GM19238 (cell line): ENCODE results near the gene KLHL4.
"Not testable (repeated sequence)": the region's sequence is repeated elsewhere in the genome, so short reads cannot be mapped to it uniquely, and the experiment has no call there.

ENCODE experiments used
- DNase-seq: peaks from one replicate; pipeline ENCODE4 v3.0.0; 2011; ENCODE audit warnings: low spot score; ENCODE audit not compliant: insufficient read length

Gene KLHL4, protein sequence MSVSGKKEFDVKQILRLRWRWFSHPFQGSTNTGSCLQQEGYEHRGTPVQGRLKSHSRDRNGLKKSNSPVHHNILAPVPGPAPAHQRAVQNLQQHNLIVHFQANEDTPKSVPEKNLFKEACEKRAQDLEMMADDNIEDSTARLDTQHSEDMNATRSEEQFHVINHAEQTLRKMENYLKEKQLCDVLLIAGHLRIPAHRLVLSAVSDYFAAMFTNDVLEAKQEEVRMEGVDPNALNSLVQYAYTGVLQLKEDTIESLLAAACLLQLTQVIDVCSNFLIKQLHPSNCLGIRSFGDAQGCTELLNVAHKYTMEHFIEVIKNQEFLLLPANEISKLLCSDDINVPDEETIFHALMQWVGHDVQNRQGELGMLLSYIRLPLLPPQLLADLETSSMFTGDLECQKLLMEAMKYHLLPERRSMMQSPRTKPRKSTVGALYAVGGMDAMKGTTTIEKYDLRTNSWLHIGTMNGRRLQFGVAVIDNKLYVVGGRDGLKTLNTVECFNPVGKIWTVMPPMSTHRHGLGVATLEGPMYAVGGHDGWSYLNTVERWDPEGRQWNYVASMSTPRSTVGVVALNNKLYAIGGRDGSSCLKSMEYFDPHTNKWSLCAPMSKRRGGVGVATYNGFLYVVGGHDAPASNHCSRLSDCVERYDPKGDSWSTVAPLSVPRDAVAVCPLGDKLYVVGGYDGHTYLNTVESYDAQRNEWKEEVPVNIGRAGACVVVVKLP

DNA sequence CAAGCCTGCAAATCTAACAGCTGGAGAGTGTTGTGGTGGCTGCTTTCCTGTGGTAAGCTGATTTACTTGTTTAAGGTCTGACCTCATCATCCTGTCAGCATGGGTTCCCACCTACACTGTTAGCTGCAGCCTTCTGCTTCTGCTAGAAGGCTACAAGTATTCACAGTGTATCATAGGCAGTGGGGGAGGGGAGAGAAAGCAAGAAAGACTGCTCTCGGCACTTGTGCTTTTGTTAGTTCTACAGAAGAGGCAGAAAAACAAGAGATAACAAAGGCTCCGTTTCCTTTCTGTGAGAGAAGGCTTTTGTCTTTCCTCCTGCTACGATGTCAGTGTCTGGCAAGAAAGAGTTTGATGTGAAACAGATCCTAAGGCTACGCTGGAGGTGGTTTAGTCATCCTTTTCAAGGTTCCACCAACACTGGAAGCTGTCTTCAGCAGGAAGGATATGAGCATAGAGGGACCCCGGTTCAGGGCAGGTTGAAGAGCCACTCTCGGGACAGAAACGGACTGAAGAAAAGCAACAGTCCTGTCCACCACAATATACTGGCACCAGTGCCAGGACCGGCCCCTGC lies at the start of gene KLHL4:
Gene KLHL4 (plus strand): TSS at position 232 of the 571 bp plus-strand sequence. CDS start 92 bp downstream, at position 324.
- DNase-seq, result no peak

DNA sequence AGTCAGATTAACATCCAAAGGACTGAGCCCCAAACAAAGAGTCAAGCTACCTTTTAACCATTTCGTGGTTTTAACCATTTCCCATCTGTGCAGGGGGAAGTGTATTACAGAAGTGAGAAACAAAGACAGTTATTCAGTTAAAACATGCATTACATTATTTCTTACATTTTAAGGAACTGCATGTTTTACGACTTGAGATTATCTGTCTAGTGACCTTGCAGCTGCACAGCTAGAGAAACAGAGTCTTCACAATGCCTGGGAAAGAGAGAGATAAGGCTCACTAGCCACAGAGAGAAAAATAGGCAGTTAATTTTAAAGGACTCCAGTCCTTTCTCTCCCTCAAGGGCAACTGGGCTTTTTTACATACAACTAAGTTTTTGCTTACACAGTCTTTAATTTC lies 48.7 kb upstream of the KLHL4 start:
- no peak for DNase-seq

DNA sequence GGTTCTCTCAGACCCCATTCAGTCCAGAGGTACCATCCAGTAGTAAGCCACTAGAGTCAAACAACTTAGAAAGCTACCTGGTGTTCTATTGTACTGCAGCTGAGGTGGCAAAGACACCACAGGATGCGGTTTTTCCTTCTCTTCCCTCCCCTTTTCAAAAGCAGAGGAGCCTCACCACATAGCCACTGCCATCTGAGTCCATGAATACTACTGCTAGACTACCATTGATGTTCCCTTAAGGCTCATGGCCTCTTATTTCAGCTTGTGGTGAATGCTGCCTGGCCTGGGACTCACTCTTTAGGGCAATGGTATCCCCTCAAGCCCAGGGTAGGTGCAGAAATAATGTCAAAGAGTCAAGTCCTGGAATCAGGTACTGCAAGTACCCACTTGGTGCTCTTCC lies 41.8 kb upstream of the KLHL4 start:
- no peak for DNase-seq

DNA sequence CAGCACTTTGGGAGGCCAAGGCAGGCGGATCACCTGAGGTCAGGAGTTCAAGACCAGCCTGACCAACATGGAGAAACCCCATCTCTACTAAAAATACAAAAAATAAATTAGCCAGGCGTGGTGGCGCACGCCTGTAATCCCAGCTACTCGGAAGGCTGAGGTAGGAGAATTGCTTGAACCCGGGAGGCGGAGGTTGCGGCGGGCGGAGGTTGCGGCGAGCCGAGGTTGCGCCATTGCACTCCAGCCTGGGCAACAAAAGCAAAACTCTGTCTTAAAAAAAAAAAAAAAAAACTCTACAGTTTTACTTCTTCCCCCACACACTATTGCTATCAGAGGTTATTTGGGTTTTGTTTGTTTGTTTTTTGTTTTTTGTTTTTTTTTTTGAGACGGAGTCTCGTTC lies 38.9 kb upstream of the KLHL4 start:
- DNase-seq, result not testable (repeated sequence)

DNA sequence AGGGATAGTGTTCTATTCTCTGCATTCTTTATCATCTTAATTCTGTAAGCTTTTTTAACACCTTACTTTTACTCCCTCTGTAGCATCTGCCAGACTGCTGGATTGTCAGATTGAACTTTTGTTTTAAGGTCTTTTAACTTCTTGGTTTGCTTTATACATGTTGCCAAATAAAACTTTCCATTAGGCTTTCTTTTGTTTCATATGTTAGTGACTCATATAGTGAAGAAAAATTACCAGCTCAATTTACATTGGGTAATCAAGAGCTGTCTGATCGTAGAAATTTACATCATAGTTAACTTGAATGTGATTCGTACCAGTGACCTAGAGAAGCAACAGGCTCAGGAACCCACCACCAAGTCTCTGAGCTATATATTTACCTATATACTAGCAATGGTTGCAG lies 28.5 kb upstream of the KLHL4 start:
- DNase-seq, result no peak

DNA sequence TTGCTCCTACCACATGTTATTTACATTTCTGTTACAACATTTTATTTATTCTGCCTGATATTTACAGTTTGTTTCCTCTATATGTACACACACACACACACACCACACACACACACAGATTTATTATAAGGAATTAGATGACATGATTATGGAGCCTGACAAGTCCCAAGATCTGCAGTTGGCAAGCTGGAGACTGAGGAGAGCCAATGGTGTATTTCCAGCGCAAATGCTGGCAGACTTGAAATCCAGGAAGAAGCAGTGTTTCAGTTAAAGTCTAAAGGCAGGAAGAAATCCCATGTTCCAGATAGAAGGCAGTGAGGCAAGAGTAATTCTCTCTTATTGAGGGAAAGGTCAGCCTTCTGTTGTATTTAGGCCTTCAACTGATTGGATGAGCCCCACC lies 1.8 kb upstream of the KLHL4 start:
- no peak for DNase-seq

DNA sequence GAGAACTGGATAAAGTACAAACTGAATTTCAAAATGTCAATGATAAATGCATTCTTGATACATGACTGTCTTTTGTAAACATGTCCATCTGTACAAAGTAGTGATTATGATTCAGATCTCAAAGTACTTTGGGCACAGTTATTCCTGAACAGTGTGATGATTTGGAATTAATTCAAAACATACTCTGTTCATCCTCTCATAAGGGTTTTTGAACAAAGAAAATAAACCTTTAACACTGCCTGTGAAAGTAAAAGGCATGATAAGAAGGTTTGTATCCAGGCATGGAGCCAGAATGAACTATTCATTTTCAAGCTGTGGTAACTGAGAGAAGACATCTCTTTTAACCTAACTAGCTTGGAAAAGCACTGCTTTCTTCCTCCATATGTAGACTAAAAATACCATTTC lies 883 bp upstream of the KLHL4 start:
- no peak for DNase-seq

DNA sequence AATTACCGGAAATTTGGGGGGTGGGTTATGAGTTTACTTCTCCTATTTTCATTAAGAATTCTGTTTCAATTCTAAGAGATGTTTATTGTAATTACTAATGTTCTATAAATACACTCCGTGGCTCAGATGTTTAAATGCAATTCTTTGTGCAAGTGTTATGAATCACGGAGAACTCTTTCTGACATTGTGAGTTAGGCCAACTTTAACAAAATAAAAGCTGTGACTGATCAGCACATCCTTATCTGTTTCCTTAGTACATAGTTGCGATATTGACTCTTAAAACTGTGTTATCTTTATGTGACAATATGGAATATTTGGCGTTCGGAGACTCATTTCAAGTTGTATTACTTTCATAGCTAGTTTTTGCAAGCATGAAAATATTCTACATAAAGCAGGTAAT lies 902 bp downstream of the KLHL4 start:
- no peak for DNase-seq

DNA sequence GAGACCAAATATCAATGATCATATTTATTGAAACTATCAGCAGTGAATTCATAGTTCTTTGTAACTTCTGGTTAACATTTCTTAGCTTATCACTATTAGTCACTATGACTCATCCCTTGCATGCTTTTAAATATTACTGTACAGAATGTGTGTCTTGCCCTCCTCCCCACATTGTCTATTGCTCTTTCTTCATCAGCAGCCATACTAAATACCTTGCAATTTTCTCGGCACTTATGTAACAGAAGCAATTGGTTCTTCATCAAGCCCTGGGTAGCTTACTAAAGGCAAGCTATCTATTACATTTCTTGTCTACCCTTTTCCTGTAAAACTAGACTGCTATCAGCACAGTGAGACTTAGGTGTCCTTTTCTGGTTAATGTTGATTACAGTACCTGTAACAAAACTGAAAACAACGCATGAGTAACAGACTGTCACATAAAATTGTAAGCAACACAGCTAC lies 8.2 kb downstream of the KLHL4 start:
- no peak for DNase-seq

DNA sequence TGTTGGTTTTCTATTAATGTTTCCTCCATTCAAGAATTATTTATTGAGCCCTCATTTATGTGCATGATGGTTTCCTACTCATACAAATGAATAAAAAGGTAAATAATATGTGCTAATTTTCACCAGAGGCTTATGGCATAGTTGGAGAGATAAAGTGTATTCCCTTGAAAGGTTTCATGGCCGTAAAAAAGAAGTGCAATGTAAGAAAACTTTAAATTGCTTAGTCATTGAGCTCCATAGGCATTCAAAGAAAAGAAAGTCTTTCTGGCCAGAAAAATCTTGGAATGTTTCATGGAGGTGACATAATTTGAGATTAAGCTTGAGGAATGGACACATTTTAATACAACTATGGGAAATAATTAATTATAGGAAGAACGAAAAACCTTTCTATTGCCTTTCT lies 8.7 kb downstream of the KLHL4 start:
- DNase-seq, result no peak

DNA sequence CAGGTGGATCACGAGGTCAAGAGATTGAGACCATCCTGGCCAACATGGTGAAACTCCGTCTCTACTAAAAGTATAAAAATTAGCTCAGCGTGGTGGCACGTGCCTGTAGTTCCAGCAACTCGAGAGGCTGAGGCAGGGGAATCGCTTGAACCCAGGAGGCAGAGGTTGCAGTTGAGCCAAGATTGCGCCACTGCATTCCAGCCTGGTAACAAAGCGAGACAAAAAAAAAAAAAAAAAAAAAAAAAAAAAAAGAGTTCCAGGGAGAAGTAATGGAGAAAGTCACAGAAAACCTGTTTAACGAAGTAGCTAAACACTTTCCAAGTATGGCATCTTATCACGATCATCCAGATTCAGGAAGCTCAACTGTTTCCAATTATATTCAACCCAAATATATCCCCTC lies 10.9 kb downstream of the KLHL4 start:
- DNase-seq, result no peak

DNA sequence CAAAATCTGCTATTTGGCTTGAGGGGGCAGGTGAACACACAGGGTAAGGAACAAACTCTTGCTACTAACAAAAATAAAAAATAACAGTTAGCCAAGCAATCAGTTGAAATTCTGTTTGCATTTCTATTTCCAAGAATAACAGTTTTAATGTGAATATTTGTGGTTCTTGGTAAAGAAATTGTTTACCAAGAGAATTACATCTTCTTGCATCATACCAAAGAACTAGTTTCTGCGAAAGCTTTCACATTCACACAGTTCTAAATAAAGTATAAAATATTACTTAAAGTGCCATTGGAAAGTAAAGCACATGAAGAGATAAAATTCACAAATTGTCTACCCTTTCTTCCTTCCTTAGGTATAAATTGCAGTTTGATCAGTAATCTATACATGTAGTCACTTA lies 54.4 kb downstream of the KLHL4 start:
- DNase-seq, result no peak

DNA sequence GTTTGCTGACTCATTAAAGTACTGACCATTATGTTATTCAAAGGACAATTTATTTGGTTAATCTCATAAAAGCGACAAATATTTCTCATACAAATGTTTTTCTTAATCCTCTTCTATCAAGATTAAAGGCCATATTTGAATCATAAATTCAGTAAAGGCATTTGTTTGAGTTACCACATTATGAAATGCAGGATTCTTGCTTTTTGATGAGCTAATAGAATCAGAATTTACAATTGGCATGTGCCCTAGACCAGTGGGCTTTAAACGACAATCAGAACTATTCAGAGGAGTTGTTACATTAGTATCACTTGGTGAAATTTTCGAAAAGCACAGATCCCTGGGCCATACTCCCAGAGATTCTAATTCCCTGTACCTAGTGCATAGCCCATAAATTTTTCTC lies 55.3 kb downstream of the KLHL4 start:
- DNase-seq, result no peak

DNA sequence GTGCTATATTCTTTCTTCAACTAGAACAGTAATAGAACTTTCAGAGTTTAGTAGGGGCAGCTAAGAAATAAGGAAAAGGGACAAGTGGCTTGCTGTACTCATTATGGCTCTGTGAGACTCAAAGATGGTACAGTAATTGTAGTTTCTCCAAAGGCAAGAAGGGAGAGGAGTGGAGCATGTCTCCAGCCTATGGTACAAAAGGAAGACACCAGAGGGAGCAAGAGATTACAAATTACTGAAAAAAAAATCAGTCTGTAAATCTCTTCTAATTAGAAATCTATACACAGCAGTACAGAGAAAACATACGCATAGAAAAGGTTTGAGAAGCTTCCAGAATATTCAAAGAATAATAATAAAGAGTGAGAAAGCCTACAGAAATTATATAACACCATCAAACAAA lies 61.4 kb downstream of the KLHL4 start:
- DNase-seq, result no peak

DNA sequence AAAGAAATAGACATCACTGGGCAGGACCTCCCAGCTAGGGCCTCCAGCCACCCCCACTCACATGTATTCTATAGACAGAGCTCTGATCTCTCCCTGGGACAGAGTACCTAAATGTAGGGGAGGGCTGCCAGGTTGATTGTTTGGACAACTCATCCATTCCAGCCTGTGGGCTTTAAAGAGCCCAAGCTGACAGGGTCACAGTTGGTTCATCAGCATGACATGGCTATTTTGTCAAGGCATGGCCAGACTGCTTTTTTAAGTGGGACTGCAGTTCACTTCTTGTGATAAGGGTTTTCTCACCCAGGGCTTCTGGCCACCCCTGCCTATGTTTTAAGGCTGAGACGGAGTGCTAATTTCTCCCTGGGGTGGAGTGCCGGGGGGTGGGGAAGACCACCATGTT lies 63.3 kb downstream of the KLHL4 start:
- DNase-seq, result no peak

DNA sequence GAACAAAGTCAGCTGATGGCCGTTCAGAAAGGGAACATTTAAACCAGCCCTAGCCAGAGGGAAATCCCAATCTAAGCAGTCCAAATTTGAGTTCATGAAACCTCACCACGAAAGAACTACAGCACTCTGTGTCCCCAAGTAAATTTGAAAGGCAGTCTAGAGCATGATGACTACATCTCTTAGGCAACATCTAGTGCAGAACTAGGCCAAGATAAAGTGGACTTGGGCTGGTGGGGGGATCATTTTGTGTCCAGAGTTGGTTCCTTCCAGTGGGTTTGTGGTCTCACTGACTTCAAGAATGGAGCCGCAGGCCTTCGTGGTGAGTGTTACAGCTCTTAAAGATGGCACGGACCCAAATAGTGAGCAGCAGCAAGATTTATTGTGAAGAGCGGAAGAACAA lies 64.9 kb downstream of the KLHL4 start:
- no peak for DNase-seq

DNA sequence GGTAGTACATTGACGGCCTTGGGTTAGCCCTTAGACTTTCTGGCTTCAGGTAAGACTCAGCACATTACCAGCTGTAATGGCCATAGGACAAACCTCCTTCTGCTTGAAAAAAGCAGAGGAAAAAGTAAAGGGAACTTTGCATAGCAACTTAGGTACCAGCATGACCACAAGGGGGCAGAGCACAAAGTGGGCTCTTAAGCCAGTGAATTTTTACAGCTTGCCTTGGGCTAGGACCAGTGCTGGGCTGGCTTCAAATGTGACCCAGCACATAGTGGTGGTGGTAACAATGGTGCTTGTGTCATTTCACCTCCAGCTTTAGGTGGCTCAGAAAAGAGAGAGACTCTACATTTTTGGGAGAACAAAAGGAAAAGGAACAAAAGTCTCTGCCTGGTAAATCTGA lies 66.1 kb downstream of the KLHL4 start:
- DNase-seq, result no peak

DNA sequence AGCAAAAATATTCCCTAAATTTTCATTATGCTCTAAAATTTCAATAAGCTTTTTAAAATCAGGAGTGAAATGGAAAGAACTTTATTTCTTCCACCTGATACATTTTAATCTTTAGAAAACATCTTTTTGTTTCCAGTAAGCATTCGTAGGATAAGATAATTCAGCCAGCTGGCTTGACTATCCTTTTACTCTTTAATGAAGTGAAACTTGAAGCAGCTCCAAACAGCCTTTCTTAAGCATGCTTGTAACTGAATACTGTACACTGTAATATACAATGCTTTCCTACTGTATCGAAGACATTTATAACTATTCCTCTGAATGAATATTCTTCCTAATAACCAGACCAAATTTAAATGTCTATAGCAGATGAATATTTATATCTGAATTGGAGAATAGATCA lies 98.8 kb downstream of the KLHL4 start:
- DNase-seq, result no peak

DNA sequence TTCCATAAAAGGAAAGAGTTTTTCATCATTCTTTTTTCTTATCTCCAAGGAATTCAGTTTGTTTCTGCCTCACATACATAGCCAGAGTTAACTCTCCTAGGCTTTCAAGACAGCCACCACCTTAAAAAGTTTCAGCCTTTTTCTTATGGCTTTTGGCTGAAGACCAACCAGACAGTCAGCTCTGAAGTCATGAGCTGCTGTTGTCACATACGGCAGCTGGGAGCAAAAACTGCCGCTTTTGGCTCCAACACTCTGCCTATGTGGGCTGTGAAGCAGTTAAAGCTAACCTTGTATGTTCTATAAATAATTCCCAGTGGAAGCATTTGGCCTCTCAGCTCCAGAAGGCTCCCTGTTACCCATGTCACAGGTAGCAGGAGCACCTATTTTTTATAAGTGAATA lies 104.1 kb downstream of the KLHL4 start:
- no peak for DNase-seq

DNA sequence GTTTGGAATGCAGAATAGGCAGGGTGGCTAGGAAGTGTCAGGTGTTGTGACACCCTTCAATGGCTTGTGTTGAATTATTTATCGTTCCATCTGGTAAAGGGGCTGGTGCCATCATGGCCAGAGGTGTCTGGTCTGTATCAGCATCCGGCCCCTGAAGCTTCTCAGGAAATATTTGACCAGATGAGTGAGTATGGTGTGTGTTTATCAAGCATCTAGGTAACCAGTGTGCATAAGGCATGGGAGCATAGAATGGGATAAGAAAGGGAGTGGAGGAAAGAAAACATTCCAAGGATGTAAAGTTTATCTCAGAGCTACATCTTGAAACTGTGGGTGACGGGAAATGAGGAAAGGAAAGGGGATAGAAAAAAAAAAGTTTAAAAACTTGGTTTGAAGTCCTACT lies 109.4 kb downstream of the KLHL4 start:
- no peak for DNase-seq

DNA sequence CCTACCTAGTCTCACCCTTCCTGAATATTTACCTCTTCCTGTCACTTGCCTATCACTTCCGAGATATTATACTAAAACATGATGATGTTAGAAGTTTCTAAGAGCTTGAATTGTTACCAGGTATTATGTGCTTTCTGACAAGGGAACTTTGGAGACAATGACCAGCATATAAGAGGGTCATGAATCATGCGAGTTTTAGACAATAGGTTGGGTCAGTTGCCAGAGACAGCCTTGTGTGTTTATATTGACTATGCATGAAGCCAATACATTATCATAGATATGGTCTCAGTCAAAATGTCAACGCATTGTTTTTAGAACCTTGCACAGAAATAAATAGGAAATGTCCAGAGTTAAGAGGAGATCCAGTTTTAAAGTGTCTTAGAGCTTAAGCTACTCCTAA lies 116.8 kb downstream of the KLHL4 start:
- no peak for DNase-seq

DNA sequence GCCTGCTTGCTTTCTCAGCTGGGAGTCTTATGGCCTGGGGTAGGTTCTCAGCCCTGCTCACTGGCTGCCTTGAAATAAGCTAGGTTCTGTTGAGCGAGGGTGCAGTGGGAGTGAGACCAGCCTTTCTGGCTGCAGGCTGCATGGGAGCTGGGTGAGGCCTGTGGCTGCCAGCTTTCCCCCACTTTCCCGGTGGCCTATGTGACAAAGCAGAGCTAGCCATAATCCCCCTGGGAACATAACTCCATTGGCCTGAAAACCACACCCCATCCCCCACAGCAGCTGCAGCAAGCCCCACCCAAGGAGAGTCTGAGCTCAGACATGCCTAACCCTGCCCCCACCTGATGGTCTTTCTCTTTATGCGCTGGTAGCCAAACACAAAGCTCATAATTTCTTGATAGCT lies 118.9 kb downstream of the KLHL4 start:
- DNase-seq, result no peak

DNA sequence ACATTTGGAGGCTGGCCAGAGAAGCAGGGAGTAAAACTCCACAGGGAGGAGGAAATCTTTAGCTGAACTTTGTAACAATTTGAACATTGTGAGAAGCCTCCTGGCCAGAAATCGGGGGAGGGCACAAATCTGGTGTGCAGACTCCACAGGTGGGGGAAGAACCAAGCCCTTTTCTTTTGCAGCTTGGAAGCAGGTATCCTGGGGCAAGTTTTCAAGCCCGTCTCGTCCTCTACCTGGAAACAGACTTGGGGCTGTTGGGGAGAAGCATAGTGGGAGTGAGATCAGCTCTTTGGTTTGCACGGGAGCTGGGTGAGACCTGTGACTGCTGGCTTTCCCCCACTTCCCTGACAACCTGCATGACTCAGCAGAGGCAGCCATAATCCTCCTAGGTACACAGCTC lies 123.8 kb downstream of the KLHL4 start:
- DNase-seq, result not testable (repeated sequence)
